Raji (cell line): ENCODE measurements around the gene PKD2L1.

Experiments
- POLR2A ChIP-seq: IDR thresholded peaks from 2 replicates; pipeline ENCODE4 v1.6.1; 2011; ENCODE audit warnings: low read depth, low read length, control low read depth; ENCODE audit not compliant: insufficient read depth

The PKD2L1 gene

DNA sequence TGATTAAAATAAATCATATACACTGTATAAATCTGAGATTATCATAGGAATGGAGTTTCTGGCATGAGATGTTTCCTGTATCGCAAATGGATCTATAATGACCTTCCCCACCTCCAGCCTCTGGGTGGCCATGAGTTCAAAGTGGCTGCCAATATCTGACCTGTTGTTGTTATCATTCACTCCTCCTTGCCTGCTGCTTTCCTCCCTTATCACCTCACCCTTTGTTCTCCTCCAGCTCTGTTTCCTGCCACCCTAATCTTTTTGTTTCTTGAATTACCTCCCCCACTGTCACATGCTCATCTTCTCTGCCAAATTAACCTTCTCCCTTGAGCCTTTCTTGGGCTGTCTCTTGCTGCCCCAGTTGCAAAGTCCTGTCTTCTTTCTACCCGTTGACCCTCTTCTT, 29.0 kb upstream of the PKD2L1 start:
- TF ChIP-seq POLR2A = no peak

GRCh38 chr10:100357059-100357858, 27.2 kb upstream of the PKD2L1 start:
- TF ChIP-seq POLR2A = no peak

DNA sequence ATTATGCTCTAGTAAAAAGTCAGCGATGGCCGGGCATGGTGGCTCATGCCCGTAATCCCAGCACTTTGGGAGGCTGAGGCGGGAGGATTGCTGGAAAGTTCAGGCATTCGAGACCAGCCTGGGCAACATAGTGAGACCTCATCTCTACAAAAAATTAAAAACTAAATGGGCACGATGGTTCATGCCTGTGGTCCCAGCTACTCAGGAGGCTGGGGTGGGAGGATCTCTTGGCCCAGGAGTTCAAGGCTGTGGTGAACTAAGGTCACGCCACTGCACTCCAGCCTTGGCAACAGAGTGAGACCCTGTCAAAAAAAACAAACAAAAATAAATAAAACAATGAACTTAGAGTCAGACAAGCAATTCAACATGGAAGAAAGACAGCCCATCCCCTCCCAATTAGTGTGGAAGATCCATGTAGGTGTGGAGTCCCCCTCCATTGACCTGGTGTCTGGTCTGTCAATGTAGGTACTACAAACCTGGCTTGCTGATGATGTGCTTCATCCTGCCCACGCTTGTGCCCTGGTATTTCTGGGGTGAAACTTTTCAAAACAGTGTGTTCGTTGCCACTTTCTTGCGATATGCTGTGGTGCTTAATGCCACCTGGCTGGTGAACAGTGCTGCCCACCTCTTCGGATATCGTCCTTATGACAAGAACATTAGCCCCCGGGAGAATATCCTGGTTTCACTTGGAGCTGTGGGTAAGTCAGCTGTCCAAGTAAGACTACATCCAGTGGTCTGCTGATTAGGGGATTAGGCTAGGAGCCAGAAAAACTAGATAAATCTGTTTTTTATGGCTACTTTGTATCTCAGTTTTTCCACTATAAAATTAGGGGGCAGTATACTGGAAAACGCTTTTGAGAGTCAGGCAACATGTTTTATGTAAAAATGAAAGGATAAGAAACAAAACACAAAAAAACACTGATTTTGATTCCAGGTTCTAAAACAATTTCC, 26.3 kb upstream of the PKD2L1 start:
- no peak for TF ChIP-seq POLR2A

GRCh38 chr10:100355086-100355485, 25.1 kb upstream of the PKD2L1 start:
- TF ChIP-seq POLR2A = no peak

DNA sequence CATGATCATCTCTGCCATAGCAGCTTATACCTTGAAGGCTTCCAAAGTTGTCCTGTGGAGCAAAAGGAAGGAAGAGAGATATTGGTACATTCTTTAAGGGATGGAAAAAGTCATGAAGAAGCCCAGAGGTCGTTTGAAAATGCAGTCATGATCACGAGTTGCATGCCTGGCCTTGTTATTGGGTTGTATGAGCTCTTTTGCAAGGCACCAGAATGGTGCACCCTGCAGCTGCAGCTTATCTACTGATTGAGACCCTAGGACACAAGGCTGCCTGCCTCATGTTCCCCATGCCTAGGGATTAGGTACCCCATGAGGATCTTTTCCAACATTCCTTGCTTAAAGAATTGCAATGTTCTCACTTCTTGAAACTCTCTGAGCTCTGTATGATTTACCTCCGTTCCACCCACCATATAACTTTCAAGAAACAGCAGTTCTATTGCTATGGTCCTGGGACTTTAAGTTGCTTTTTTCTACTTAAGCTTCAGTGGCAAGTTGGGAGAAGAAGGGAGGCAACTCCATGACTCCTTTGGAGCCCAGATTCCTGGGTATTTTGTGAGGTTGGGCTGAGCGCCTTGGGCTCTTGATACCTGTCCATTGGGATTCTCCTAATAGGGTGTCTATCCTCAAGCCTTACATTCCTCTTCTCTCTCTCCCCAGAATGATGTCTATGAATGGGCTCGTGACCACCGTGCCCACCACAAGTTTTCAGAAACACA, 23.9 kb upstream of the PKD2L1 start:
- TF ChIP-seq POLR2A = no peak

DNA sequence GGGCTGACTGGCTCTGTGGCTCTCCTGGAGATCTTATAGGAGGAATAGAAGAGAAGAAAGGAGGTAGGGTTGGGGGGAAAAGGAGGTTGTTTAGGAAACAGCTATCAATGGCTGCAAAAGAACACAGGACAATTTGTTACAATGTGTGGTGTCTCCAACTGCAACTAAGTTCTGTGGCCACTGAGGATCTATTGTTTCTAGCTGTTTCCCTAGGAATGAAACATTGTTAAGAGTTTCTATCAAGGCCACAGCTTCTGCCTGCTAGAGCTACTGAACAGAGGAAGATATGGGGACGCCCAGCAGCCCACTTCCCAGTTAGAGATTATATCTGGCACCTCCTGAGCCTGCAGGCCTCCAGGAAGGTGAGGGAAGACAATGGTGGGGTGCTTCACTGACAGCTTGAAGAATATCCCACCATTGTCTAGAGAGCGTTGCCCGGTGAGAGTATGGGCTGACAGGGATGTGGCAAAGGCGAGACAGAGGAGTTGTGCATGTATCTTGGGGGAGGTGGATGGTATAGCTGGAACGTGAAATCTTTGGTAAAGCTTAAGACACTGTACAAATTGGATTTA, 21.0 kb upstream of the PKD2L1 start:
- TF ChIP-seq POLR2A = no peak

- TF ChIP-seq POLR2A = no peak
Observed at GRCh38 chr10:100349672-100350071, 19.6 kb upstream of the PKD2L1 start.

- TF ChIP-seq POLR2A = no peak
Observed at GRCh38 chr10:100349087-100349486, 19.1 kb upstream of the PKD2L1 start.

DNA sequence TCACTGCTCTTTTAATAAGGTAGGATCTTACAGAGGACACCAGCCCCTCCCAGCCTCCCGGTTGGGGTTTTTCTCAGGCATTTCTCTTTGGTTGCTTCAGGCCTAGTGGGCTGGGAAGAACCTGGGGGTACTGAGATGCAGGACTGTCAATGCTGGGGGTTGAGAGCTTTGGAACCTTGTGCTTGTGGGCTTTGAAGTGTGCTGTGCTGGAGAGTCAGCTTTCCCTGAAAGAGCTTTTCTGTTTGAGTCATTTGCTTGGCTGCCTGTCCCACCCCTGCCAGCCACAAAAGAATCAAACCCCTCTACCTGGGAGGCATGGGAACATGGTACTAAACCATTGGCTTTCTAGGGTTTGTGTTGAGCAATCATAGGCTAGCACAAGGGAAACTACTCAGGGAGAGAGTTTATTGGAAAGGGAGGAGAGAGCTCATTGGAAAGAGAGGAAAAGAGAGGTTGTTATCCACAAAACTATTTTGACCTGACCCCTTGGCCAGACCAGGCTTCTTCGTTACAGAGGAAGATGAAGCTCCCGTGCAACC, 18.4 kb upstream of the PKD2L1 start:
- no peak for TF ChIP-seq POLR2A

DNA sequence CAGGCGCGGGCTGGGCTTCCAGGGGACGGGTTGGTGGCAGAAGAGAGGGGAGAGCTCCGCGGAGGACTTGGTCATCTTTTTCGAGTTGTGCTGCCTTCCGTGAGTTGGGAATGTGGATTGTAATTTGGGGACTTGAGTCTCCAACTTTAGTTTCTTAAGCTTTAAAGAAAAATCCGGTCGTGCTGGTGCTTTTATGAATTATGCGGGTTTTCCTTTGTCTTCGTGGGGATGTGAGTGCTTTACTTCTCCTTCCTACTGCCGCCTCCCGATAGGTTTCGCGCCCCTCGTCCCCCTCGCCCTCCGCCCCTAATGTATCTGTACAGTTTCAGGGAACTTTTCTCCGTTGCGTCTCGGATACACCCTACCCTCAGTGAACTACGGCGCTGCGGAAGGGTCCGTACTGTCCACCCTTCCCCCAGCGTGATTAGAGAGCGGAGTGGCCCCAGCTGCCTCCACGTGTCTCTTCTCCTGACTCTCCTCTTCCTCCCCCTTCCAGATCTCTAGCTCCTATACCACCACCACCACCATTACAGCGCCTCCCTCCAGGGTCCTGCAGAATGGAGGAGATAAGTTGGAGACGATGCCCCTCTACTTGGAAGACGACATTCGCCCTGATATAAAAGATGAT, 17.7 kb upstream of the PKD2L1 start:
- TF ChIP-seq POLR2A = no peak

DNA sequence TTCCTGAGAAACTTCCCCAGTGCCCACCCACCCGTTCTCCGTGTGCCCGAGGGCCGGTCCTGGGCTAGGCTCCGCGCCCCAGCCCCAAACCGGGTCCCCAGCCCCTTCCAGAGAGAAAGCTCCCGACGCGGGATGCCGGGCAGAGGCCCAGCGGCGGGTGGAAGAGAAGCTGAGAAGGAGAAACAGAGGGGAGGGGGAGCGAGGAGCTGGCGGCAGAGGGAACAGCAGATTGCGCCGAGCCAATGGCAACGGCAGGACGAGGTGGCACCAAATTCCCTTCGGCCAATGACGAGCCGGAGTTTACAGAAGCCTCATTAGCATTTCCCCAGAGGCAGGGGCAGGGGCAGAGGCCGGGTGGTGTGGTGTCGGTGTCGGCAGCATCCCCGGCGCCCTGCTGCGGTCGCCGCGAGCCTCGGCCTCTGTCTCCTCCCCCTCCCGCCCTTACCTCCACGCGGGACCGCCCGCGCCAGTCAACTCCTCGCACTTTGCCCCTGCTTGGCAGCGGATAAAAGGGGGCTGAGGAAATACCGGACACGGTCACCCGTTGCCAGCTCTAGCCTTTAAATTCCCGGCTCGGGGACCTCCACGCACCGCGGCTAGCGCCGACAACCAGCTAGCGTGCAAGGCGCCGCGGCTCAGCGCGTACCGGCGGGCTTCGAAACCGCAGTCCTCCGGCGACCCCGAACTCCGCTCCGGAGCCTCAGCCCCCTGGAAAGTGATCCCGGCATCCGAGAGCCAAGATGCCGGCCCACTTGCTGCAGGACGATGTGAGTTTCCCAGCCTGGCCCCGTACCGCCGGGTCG, 16.9 kb upstream of the PKD2L1 start, which contains the start of gene SCD:
SCD (plus strand) TSS at position 469 of the 803 bp plus-strand sequence; CDS start at position 741, 272 bp downstream.
- TF ChIP-seq POLR2A = peak; percentile 90

DNA sequence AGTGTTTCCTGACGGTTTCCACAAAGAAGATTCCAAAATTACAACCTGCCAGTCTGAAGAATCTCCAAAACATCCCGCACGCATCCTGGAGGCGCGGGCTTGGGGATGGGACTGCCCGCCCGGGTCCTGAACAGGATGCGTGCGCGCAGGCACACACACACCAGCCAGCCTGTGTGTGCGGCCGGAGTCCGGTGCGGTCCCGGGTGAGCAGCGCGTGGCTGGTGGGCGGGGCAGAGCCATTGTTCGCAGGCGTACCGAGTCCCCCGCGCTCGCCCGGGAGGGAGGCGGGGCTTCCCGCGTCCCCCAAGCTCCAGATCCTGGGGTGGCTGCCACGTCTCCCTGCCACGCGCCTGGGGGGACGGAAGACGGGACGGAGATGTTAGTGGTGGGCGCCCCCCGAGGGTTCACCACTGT, 16.3 kb upstream of the PKD2L1 start:
- TF ChIP-seq POLR2A = peak; percentile 34; the same call in 1 of the 2 replicates
